ENCODE data around the gene SH3RF3.

SH3RF3 gene

DNA sequence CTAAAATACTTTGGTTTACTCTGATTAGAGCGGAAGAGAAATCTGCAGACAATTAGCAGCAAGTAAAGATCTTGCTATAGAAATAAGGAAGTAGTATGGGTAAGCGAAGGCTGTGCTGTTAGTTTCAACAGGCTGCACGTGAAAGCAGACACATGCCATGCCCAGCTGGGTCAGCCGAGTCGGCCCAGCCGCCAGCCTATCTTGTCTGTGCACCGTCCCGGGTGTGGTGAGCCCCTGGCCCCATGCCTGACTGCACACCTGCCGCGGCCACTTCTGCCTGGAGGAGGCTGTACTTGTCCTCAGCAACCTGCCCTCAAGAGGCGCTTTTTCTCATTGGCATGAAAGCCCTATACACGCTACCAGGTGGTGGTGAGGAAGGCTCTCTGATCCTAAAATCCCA, 299.3 kb downstream of the SH3RF3 start:
- DNase-seq = no peak

DNA sequence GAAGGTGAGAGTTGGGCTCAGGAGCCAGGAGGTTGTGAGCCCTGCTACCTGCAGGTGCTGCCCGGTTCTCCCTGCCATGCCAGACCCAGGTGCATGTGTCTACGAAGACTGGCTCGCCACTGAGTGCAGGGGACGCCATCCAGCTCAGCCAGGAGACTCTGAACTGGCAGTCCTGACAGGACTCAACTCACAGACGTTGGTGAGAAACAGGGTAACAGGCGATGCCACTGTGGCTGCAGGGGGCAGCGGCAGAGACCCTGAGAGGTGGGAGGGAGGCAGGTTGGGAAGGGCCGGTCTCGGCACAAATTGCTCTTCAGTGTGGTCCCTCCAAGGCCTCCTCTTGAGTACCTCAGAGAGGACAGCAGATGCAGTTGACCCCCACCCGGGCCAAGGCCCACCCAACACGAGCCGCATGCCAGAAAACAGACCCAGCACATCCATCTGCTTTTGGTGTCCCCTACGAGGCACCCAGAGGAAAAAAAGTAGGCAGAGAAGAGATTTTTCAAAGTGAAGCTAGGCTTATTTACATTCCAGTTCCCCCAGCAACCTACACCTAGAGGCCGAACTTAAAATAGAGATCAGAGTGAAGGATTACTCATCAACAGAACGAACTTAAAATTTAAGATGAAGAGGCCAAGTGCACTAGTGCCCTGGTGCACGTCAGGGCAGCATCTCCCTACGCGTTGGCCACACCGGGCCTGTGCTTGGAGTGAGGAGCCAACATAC, 300.0 kb downstream of the SH3RF3 start:
- no peak for DNase-seq

DNA sequence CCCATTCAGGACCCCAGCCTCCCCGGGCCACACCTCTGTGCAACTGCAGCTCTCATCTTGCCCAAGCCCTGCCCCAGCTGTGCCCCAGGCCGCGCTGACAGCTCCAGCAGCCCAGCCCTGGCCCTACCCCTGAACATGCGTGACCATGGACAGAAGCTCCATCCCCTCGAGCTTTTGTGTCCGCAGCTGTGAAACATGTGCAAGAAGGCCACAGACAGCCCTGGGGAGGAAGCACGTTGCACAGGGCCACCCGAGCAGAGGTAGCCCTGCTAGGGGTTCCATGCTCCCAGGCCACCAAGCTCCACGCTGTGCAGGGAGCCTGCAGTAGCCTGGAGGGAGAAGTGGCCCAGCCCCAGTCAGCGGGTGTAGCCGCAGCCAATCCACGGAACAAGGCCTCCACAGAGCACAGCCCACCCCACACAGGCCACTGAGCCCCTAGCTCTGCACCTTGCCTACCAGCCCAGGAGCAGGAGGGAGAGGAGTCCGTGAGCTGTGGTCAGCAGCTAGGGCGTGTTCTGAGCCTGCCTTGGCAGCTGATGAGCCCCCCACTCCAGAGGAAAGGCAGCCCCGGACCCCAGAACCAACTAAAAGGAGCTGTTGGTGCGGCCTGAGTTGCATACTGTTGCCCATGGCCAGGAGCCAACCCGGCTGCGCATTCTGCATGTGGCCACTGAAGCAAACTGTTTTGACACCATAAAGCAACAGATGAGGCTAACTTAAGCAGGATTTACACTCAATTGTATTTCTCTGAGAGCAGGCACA, 300.7 kb downstream of the SH3RF3 start:
- DNase-seq = no peak

DNA sequence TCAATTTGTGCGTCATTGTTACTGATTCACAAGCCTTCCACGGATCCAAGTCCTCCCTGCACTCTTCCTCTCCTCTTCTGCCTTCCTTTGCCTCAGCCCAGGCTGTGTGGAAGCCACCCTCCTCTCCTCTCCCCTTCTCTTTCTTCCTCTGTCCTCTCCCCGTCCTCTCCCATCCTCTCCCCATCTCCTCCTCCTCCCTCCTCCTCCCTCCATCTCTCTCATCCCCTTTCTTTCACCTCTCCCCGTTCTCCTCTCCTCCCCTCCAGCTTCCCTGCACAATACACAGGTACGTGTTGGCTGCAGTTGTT, 301.3 kb downstream of the SH3RF3 start:
- no peak for DNase-seq

DNA sequence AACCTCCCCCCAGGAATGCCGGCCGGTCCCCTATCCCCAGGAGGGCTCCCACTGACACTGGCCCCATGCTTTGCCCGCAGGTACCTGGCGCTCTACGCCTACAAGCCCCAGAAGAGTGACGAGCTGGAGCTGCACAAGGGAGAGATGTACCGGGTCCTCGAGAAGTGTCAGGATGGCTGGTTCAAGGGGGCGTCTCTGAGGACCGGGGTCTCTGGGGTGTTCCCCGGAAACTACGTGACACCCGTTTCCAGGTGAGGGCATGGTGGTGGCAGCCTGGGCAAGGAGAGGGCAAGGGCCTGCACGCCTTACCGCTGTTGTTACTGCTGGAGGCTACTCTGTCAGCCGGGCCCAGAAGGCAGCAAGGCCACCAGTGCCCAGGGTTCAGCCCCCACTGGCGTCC, 303.4 kb downstream of the SH3RF3 start:
- DNase-seq = no peak

DNA sequence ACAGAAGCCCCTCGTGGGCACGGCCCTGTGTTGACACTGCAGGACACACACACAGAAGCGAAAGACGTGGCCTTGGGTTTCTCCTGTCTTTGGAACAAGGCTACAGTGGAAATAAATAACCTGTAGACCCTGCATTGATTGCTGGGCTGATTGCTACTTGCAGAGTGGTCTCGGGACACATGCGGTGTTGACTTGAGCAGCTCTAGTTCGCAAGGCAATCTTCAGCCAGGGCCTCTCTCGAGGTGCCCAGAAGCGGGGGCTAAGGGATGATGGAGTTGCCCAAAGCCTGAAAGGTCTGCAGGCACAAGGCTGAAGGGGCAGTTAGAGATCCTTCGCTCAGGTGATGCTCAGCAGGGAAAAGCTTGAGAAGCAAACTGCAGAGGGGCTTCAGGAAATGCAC, 304.5 kb downstream of the SH3RF3 start:
- no peak for DNase-seq

DNA sequence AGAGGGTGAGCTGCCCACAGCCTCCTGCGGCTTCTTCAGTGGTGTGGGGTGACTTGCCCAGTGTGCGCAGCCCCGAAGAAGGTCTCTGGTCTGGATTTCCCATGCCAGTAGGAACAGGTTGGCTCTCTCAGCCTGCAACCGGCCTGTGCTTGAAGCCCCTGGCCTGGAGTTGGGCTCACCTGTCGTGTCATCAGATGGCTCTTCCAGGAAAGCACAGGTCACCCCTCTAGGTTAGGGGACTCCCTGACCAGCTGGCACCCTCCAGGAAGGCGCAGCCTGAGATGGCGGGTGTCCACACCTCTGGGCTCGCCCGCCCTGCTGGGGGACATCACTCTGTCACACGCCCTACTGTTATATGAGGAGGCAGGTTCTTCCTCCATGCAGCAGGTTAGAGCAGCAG, 304.9 kb downstream of the SH3RF3 start:
- DNase-seq = no peak

DNA sequence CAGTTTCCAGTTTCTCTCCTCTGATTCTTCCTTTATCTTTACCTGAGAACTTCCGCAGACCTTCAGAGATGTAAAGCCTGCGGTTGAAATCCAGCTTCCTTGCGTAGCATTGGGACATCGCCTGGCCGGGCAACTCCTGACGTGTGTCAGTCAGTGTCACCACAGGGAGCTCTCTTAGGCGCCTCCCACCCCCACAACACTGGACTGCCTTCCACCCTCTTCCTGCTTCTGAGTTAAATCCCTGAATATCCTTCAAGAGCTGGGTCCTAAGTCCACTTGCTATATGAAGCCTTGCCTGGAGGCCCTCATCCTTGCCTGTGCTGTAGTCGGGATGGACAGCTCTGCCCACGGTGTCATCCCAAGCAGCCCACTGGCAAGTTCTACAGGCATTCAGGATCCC, 305.3 kb downstream of the SH3RF3 start:
- DNase-seq = no peak

DNA sequence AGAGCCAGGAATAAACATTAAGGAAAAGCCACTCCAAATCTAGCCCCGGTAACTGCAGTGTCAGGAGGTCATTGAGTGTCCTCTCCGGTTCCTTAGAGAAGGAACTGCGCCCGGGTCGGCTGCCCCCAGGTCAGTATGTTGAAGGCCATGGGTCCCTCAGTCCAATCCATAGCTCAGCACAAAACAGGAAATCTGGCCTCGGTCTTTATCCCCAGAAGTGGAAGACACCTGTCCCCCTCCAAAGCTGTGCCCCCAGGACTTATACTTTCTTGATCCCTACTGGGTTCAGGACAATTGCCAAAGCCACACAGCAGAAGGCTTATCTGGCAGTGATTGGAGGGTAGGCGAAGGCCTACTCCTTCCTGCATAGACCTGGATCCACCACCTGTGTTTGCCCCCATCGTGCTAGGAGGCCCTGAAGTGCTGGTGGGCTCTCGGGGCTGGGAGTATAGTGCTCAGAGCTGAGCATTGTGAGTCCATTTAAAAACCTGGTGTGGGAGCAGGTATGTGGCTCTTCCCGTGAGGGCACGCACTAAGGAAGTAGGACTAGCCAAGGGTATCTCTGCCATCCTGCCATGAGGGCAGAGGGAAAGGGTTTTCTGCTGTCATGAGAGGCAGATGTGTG, 306.2 kb downstream of the SH3RF3 start:
- no peak for DNase-seq

DNA sequence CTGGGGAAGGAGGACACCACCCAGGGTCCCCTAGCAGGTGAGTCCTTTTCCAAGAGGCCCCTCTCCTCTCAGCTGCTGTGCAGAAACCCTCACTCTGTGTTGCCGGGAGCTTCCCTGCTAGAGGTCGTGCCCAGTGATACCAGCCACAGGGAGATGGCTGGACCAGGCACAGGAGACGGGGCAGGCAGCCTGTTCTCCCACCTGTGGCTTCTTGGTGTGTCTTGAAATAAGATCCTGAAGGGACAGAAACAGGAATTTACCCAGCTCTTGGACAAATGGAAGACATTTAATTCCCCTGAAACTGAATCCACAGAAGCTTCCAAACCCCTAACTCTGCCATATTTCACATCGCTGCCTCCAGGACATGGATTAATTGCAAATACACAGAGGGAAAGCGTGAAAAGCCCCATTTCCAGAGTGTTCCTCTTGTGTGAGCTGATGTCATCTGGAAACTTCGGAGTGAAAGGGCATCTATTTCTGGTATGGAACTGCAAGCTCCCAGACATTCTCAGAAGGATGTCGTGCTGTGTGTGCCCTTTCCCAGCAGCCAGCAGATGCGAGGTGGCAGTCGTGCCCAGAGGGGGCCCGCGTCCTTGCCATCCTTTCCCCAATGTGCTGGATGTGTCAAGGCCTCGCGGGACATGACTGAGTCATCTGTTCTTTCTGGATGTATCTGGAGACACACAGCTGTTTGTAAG, 307.0 kb downstream of the SH3RF3 start:
- no peak for DNase-seq

DNA sequence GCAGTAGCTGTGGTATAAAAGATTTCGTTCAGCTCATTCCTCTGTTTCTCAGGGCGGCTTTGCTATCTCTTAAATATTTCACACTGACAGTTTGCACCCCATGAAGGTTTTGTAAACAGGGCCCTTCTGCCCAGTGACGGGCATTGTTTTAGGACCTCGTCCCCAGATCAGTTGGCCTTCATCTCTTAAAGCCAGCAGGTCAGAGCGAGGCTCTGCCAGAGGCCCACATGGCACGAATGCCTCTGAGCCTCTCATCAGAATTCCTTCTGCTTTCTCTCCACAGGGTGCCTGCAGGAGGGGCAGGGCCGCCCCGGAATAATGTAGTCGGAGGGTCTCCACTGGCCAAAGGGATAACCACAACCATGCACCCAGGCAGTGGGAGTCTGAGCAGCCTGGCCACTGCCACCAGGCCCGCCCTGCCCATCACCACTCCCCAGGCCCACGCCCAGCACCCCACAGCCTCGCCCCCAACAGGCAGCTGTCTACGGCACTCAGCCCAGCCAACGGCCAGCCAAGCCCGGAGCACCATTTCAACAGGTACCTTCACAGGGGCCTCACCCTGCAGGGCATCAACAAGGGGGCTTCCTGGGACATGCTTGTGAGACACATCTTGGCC, 307.7 kb downstream of the SH3RF3 start:
- peak; percentile 22 for DNase-seq

DNA sequence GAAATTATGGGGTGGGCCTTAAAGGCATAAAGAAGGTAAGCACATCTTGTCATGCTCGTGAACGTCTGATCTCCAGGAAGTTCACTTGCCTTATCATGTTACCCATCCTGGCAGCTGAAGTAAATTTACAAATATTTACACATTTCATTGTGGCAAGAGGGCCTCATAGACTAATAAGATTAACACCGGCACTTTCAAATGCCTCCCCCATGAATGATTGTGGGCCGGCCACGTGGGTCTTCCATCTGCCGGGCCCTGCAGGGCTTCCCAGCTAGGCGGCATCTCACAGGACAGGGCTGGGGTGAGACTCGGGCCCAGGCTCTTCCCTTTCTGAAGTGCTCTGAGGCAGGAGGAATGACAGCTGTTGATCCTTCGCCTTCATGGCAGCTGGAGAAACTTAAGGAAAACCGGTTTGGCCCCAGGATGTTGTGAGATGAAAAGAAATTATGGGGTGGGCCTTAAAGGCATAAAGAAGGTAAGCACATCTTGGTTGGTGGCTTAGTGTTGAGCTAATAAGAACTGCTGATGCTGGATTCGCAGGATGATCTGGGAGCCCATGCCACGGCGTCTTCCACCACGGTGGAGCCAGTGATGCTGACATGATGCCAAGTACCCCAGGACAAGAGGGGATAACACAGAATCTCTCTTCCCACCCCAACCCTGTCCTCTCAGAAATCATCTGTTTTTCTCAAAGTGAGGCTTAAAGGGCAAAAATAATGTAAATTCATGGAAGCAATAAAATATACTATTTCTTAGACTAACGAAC, 308.5 kb downstream of the SH3RF3 start:
- peak; percentile 36 for DNase-seq

DNA sequence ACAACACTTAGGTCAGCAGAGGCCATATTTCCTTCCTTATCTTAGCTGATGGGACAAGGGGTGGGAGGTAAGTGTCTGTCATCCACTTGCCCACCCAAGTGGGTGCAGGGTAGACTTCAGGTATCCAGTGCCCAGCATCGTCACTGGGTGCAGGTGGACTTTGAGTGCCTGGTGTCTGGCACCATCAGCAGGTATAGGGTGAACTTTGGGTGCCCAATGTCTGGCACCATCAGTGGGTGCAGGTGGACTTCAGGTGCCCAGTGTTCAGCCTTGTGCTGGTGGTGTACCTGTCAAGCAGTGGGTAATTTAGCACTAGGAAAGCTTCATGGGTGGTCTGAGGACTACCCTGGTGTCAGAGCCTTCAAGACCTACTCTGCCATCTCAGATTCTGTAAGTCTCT, 309.1 kb downstream of the SH3RF3 start:
- no peak for DNase-seq

DNA sequence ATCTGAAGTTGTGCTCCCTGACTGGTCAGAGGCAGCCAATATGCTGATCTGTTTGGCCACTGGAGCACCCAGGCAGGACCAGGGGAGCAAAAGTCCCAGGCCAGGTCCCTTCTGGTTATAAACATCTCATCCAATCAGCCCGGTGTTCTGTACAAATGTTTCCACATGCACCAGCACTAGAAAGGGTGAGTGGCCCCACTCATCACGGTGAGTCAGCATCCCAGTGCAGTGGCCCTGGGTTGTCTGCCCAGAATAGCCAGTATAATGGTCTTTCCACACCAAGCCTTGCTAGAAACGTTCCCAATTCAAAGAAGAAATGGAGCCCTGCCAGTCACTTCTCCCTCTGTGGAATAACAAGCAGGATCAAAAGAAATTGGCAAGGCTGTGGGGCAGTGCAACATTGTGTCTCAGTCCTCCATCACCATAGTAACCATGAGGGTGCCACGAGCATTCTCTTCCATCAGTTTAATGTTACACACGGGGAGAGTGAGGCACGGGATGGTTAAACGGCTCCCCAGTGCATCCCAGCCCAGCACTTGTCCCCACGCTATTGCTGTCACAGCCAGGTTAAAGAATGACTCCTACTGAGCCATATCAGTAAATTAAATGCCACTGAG, 309.9 kb downstream of the SH3RF3 start:
- DNase-seq = no peak

DNA sequence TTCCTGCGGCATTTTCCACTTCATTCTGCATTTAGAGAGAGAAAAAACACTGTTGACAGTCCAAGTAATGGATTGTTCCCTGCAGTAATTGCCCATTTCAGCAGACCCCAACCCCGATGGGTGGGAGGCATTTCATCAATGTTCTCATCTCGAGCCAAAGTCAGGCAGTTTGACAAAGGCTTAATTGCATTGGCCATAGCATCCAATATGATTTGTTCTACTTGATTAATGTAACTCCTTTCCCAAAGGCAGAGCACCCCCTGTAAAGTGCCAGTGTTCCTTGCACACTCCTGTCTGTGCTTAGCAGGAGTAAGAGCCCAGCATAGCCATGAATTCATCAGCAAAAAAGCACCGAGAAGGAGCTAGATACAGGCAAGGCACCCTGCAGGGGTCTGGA, 310.4 kb downstream of the SH3RF3 start:
- DNase-seq = no peak

DNA sequence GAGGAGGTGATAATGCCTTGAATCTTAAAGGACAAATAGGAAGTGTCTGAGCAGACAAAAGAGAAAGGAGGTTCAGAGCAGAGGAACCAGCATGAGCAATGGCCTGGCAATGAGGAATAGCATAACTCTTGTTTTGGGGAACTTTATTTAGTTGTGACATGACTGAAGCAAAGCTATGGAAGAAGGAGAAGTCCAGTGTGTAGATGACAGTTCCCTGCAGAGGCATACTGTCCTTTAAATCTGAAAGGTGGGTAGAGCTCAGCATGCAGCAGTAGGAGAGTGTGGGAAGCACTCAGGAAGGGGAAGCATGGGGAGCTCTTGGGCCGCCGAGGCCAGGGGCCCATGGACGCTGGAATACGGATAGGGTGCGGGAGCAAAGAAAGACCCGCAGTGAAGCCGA, 311.0 kb downstream of the SH3RF3 start:
- DNase-seq = no peak

DNA sequence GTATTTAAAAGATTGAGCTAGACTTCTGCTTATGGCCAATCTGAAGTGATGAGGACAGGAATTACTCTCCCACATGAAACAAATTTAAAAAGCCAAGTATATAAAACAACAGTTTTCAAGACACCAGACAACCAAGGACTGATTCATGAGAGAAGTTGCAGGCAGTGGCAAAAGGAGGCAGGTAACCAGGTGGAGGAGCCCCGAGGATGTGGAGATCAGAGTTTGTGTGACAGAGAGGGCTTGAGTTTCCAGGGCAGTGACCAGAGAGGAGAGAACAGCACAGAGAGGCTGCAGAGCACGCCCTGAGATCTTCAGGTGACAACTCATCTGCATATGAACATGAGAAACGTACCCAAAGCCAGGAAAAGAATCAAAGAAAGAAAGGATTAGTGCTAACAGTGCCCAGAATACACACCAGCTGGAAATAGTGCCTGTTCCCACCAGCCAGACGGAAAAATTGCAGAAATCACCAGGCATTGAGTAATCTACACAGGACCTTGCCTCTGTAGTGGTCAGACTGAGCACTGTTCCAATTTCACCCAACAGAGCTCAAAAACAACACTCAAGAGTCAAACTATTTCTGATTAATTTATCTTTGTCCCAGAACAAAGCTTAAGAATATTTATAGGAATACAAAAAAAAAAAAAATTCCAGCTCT, 311.6 kb downstream of the SH3RF3 start:
- no peak for DNase-seq

DNA sequence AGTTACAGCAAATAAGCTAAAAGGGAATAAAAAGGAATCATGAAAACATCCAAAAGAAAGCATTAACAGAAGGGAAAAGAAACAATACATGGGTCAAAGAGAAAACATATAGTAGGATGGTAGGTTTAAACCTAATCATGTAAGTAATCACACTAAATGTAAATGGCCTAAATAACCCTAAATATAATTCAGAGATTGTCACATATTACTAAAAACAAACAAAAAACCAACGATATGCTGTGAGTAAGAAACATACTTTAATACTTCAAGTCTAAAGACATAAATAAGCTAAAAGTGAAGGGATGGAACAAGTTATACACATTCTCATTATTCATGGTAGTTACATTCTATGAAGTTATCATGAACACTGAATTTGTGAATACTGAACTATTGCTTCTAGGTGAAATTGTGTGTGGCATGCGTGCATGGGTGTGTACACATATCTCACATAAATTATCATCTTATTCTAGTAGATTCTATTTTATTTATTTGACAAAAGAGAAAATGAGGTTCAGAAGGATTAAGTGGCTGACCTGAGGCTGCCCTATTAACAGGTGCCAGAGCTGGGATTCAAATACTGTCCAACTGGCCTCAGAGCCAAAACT, 313.8 kb downstream of the SH3RF3 start:
- no peak for DNase-seq

DNA sequence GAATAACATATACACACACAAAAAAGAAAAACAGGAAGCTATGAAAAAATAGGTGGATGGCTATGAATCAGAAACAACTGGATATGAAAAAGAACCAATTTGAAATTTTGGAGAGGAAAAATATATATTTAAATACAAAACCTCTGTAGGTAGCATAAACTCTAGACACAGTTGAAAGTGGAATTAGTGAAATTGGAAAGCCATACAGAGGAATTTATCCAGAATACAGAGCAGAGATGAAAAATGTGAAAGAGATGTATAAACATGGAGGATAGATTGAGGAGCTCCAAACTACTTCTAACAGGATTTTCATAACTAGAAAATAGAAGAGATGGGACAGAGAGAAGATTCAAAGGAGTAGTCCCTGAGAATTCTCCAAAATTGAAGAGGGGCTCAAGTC, 315.9 kb downstream of the SH3RF3 start:
- DNase-seq = no peak

DNA sequence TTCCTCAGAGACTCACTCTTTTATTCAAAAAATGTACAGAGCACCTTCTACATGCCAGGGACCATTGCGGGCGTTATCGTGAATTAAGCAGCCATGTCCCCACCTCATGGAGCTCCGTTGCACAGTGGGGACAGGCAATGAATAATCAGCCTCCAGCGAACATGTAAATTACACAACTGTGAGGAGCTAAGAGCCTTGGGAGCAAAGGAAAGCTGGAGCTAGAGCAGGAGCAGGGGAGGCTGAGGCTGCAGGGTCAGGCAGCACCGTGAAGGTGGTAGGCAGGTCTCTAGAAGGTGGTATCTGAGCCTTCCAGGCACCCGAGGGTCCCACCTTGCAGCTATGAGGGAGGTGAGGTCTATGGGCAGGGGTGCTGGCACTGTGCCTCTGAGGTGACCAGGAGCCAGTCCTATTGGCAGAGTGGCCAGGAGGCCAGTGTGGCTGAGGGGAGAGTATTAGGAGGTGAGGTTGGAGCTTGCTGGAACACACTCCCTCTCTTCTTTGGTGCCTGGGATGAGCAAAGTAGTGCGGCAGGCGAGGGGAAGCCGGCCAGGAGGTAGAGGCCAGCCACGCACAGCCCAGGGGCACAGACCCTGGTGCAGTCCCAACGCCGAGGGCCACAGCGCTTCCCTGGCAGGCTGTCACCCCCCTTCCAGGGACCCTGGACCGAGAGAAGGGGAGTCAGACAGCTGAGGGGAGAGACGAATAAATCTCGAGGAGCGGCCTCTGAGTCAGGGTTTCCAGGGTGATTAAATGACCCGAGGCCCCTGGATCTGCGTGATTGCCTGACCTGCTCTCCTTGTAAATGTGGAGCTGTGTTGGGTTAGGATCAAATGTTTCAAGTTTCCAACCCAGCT, 317.5 kb downstream of the SH3RF3 start:
- DNase-seq = no peak

Data from NCI-H69 (cell line).